ENCODE data around the gene SLC49A4.
A peak's percentile ranks its signal among the peaks of the same experiment; 100 is the strongest.

Gene SLC49A4

DNA sequence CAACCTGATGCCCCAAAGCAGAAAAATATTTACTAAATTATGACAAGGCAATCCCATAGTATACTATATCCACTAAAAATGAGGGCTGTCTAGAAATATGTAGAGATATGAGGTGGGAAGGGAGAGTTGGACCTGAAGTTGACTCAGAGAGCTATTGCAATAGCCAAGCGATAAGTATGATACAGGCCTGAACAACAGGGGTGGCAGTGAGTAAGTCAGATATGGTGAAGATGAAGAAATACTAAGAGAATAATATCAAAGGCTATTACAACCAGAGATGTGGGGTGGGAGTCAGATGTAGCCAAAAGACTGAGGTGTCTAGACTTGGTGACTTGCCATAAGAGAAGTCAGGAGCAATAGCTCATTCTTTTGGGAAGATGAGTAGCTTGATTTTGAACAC is 10.4 kb upstream of the SLC49A4 start:
- TF ChIP-seq POLR2AphosphoS5 (IDR thresholded peaks at IDR 0.05; ENCODE audit: low read depth, low read length) (no peak), FOXP2 (optimal IDR thresholded peaks at IDR 0.05; ENCODE audit: borderline replicate concordance, extremely low read depth, extremely low read length, insufficient read depth) (no peak), SIN3A (IDR thresholded peaks at IDR 0.05; ENCODE audit: borderline replicate concordance, insufficient read depth, low read length) (no peak), TAF1 (IDR thresholded peaks at IDR 0.05; ENCODE audit: borderline replicate concordance, insufficient read depth, low read length) (no peak)
- TF ChIP-seq, protein P1, sequence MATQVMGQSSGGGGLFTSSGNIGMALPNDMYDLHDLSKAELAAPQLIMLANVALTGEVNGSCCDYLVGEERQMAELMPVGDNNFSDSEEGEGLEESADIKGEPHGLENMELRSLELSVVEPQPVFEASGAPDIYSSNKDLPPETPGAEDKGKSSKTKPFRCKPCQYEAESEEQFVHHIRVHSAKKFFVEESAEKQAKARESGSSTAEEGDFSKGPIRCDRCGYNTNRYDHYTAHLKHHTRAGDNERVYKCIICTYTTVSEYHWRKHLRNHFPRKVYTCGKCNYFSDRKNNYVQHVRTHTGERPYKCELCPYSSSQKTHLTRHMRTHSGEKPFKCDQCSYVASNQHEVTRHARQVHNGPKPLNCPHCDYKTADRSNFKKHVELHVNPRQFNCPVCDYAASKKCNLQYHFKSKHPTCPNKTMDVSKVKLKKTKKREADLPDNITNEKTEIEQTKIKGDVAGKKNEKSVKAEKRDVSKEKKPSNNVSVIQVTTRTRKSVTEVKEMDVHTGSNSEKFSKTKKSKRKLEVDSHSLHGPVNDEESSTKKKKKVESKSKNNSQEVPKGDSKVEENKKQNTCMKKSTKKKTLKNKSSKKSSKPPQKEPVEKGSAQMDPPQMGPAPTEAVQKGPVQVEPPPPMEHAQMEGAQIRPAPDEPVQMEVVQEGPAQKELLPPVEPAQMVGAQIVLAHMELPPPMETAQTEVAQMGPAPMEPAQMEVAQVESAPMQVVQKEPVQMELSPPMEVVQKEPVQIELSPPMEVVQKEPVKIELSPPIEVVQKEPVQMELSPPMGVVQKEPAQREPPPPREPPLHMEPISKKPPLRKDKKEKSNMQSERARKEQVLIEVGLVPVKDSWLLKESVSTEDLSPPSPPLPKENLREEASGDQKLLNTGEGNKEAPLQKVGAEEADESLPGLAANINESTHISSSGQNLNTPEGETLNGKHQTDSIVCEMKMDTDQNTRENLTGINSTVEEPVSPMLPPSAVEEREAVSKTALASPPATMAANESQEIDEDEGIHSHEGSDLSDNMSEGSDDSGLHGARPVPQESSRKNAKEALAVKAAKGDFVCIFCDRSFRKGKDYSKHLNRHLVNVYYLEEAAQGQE (IDR thresholded peaks at IDR 0.05; ENCODE audit: insufficient read depth in 1 of 2, low read depth in 2 of 2, low read length in 2 of 2): no peak

DNA sequence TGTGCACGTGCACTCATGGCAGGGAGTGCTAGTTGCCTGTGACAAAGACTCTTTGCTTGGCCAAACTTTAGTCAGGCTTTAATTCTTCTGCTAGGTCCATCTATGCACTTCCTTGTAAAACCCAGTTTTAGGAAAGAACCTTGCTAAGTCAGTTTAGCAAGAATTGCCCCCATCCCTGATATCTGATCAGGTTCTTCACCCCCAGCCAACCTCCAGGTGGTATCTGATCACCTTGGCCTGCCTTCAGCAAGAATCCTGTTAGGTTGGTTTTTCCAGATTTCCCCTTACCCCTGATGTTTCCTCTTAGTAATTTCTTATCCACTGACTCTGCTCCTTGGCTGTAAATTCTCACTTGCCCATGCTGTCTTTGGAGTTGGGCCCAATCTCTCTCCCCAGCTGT is 9.6 kb upstream of the SLC49A4 start:
- TF ChIP-seq, protein P1 (IDR thresholded peaks at IDR 0.05; ENCODE audit: insufficient read depth in 1 of 2, low read depth in 2 of 2, low read length in 2 of 2): no peak
- TF ChIP-seq SIN3A (IDR thresholded peaks at IDR 0.05; ENCODE audit: borderline replicate concordance, insufficient read depth, low read length) (no peak), TAF1 (IDR thresholded peaks at IDR 0.05; ENCODE audit: borderline replicate concordance, insufficient read depth, low read length) (no peak), POLR2AphosphoS5 (IDR thresholded peaks at IDR 0.05; ENCODE audit: low read depth, low read length) (no peak), FOXP2 (optimal IDR thresholded peaks at IDR 0.05; ENCODE audit: borderline replicate concordance, extremely low read depth, extremely low read length, insufficient read depth) (no peak)

DNA sequence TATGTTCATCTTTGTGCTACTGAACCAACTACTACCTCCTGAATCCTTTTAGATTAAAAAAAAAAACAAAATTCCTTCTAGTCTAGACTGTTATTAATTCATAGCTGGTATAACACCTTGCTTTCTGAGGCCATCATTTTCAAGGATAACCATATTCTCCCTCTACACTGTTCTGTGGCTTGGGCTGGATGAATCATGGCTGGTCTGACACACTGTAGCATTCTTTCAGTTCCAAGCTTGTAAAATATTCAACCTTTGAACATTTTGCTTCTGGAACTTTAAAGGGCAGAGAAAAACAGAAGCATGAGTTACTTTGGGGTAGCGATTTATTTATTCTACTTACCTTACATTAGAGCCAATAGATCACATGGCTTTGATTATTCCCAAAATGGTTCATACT is 8.8 kb upstream of the SLC49A4 start:
- no peak for TF ChIP-seq FOXP2 (optimal IDR thresholded peaks at IDR 0.05; ENCODE audit: borderline replicate concordance, extremely low read depth, extremely low read length, insufficient read depth)

DNA sequence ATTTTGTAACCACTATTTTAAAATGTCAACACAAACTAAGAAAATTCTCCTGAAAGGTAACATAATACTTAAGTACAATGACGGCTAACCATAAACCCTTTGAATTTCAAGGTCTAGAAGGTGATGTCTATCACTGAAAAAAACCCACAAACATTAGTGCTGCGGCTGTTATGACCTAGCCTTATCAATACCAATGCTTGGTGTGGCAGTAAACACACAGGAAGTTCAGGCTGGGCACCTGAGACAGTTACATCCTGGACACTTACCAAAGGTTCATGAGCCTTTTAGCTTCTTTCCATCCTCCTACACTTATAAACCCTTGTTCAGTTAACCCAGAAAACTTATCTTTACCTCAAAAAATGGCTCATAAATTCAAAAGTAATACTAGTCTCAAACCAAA is 7.0 kb upstream of the SLC49A4 start:
- TF ChIP-seq SIN3A (IDR thresholded peaks at IDR 0.05; ENCODE audit: borderline replicate concordance, insufficient read depth, low read length): no peak

DNA sequence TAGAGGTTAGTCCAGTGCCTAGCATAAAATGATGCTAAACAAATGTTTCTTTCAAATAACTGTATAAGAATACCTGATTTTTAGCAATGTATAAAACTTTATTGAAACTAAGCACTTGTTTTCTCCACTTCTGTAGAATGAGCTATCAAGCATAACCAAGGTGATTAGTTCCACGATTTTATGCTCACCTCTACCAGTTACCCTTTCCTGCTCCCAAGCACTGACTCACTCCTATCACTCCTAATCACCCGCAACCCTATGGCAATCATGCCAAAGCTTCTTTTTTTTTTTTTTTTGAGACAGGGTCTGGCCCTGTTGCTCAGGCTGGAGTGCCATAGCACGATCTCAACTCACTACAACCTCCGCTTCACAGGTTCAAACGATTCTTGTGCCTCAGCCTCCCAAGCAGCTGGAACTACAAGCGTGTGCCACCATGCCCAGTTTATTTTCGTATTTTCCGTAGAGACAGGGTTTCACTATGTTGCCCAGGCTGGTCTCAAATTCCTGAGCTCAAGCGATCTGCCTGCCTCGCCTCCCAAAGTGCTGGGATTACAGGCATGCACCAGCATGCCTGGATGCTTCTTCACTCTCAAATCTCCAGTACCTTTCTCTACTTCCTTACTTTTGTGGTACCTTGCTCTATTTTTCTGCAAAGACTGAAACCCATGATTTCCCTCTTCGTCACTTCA is 5.1 kb upstream of the SLC49A4 start:
- TF ChIP-seq TAF1 (IDR thresholded peaks at IDR 0.05; ENCODE audit: borderline replicate concordance, insufficient read depth, low read length): no peak
- TF ChIP-seq FOXP2 (optimal IDR thresholded peaks at IDR 0.05; ENCODE audit: borderline replicate concordance, extremely low read depth, extremely low read length, insufficient read depth): no peak
- no peak for TF ChIP-seq POLR2AphosphoS5 (IDR thresholded peaks at IDR 0.05; ENCODE audit: low read depth, low read length)
- TF ChIP-seq, protein P1 (IDR thresholded peaks at IDR 0.05; ENCODE audit: insufficient read depth in 1 of 2, low read depth in 2 of 2, low read length in 2 of 2): no peak
- TF ChIP-seq SIN3A (IDR thresholded peaks at IDR 0.05; ENCODE audit: borderline replicate concordance, insufficient read depth, low read length): no peak

DNA sequence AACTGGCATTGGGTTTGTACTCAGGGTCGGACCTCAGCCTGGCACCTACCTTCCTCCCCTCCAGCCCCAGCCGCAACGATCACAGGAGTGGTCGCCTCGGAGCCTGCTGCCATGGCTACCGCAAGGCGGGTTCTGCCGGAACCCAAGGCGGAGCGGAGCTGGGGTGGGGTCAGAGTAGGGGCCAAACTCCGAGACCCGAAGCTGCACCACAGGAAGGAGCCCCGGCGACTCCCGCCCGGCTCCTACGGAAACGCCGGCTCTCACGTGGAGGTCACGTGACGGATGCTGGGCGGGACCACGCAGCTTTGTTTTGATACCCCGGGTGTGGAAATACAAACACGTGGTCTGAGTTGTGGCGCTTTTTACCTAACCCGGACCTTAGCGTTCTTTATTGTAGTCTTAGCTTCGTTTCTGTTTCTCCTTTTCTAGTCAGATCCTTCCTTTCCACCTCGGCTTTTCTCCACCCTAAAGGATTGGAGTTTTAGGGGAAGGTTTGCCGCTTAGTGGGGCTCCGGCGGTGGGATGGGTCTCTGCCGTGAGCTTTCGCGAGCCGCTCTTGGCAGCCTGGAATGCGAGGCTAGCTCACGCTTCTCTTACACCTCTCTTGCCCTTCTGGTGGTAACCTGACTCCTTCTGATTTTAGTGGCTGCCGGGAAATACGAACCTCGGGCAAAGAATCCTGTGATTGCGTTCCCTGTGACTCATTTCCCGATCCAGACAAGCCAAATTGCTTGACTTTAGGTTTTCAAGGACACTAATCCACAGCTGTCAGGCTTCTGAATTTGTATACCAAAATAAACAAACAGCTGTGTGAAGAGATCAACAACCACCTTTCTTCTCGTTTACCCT is 1.1 kb upstream of the SLC49A4 start, which contains the start of gene HSPBAP1:
Gene HSPBAP1 (minus strand): TSS at position 264 of the 849 bp plus-strand sequence. CDS start 151 bp downstream, at position 113.
- peak; percentile 98 for TF ChIP-seq SIN3A (IDR thresholded peaks at IDR 0.05; ENCODE audit: borderline replicate concordance, insufficient read depth, low read length)
- TF ChIP-seq POLR2AphosphoS5 (IDR thresholded peaks at IDR 0.05; ENCODE audit: low read depth, low read length): peak; percentile 58
- TF ChIP-seq, protein P1 (IDR thresholded peaks at IDR 0.05; ENCODE audit: insufficient read depth in 1 of 2, low read depth in 2 of 2, low read length in 2 of 2): no peak
- peak; percentile 38 for TF ChIP-seq FOXP2 (optimal IDR thresholded peaks at IDR 0.05; ENCODE audit: borderline replicate concordance, extremely low read depth, extremely low read length, insufficient read depth)
- TF ChIP-seq TAF1 (IDR thresholded peaks at IDR 0.05; ENCODE audit: borderline replicate concordance, insufficient read depth, low read length): 0 out of 2 replicates have a peak, but pooled peaks have one; percentile 6
